Measurements from ENCODE around the gene VWCE. TPM values are rescaled to one million over a fixed set of nuclear protein-coding genes. Genes with fewer than 3 reads are reported as not detected.
A peak's percentile ranks its signal among the peaks of the same experiment; 100 is the strongest.

Gene VWCE, protein sequence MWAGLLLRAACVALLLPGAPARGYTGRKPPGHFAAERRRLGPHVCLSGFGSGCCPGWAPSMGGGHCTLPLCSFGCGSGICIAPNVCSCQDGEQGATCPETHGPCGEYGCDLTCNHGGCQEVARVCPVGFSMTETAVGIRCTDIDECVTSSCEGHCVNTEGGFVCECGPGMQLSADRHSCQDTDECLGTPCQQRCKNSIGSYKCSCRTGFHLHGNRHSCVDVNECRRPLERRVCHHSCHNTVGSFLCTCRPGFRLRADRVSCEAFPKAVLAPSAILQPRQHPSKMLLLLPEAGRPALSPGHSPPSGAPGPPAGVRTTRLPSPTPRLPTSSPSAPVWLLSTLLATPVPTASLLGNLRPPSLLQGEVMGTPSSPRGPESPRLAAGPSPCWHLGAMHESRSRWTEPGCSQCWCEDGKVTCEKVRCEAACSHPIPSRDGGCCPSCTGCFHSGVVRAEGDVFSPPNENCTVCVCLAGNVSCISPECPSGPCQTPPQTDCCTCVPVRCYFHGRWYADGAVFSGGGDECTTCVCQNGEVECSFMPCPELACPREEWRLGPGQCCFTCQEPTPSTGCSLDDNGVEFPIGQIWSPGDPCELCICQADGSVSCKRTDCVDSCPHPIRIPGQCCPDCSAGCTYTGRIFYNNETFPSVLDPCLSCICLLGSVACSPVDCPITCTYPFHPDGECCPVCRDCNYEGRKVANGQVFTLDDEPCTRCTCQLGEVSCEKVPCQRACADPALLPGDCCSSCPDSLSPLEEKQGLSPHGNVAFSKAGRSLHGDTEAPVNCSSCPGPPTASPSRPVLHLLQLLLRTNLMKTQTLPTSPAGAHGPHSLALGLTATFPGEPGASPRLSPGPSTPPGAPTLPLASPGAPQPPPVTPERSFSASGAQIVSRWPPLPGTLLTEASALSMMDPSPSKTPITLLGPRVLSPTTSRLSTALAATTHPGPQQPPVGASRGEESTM
- total RNA-seq, result 7.7 TPM
- long read RNA-seq, partial matches to known transcripts, result 0 of 3 reads
- long read RNA-seq, other reads (novel, unspliced or antisense), result 2 of 3 reads

GRCh38 chr11:61294717-61295595 lies at the start of gene VWCE:
VWCE (minus strand) TSS chr11:61295316; CDS start chr11:61295037, 279 bp downstream.
- no peak for DNase-seq (ENCODE audit: low spot score)

- no peak for DNase-seq (ENCODE audit: low spot score)
Observed at GRCh38 chr11:61343792-61344745, 49.0 kb upstream of the VWCE start.

DNA sequence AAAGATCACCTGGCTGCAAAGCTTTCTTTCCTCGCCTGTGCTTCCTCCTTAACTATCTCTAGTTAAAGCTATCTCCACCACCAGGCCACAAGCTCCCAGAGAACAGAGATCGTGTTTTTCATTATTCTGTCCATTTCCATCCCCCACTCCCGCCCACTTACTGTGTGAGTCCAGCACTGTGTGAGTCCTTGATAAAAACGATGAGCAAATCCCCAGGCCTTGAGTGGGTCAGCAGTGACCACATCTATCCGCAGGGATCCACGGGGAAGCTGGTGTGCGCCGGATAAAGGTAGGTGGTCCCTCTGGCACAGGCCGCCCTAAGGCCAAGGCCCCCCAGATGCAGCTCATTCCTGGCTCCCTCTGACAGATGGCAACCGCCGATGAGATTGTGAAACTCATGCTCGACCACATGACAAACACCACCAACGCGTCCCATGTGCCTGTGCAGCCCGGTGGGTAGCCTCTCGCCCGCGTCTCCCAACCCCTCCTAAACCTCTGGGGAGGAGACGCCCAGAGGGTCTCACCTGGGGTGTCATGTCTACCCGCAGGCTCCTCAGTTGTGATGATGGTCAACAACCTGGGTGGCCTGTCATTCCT lies 47.2 kb upstream of the VWCE start:
- DNase-seq (ENCODE audit: low spot score), result no peak

GRCh38 chr11:61341706-61342105 lies 46.6 kb upstream of the VWCE start:
- no peak for DNase-seq (ENCODE audit: low spot score)

GRCh38 chr11:61340979-61341378 lies 45.9 kb upstream of the VWCE start:
- DNase-seq (ENCODE audit: low spot score), result no peak

DNA sequence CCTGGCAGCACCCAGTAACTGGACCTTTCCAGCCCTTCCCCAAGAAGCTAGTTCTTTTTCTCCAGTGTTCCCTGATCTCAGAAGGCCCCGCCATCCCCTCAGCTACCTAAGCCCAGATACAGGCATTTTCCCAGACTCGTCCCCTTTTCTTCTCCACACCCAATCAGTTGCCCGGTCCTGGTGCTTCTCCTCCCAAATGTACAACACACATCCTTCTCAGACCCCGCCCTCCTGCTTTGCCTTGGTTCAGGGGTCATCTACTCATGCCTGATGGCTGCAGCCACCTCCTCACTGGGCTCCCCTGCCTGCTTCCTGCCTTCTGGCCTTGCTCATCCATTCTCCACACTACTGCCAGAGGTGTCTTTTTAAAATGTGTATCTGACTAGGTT lies 44.4 kb upstream of the VWCE start:
- no peak for DNase-seq (ENCODE audit: low spot score)

DNA sequence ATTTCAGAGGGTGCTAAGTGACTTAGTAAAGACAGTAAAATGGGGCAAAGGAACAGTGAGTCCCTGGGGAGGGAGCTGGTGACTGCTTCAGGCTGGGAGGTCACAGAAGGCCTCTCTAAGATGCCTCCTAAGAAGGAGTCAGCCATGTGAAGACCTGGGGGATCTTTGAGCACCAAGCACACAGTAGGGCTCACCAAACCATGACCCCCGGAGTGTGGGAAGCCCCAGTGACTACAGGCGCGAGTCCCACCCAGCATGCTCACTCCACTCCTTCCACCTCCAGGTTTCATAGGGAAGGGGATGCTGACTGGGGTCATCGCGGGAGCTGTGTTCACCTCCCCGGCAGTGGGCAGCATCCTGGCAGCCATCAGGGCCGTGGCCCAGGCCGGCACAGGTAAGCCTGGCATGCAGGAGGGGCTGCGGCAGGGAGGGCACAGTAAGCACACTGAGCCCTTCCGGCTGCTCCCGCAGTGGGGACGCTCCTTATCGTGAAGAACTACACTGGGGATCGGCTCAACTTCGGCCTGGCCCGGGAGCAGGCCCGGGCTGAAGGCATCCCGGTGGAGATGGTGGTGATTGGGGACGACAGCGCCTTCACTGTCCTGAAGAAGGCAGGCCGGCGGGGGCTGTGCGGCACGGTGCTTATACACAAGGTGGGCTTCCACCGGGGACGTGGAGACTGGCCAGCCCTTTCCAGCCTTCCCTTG lies 43.8 kb upstream of the VWCE start:
- DNase-seq (ENCODE audit: low spot score), result no peak

GRCh38 chr11:61337706-61338470 lies 42.8 kb upstream of the VWCE start:
- DNase-seq (ENCODE audit: low spot score), result no peak

- peak; percentile 93 for DNase-seq (ENCODE audit: low spot score)
Observed at GRCh38 chr11:61336171-61336935, 41.2 kb upstream of the VWCE start.

DNA sequence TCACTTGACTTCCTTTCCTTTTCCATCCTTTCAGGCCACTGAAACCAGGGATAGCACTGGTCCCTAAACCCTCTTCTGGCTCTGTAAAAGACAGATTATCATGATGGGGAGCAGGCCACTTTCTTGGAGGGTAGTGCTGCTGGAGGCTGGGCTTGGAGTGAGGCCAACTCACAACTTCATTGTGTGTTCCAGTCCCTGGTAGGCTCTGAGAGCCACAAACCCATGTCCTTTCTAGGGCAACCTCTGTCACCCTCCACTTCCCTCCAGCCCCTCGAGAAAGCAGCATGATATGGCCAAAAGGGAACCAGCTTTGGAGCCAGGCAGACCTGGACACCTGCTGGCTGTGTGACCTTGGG lies 40.2 kb upstream of the VWCE start:
- DNase-seq (ENCODE audit: low spot score), result no peak

DNA sequence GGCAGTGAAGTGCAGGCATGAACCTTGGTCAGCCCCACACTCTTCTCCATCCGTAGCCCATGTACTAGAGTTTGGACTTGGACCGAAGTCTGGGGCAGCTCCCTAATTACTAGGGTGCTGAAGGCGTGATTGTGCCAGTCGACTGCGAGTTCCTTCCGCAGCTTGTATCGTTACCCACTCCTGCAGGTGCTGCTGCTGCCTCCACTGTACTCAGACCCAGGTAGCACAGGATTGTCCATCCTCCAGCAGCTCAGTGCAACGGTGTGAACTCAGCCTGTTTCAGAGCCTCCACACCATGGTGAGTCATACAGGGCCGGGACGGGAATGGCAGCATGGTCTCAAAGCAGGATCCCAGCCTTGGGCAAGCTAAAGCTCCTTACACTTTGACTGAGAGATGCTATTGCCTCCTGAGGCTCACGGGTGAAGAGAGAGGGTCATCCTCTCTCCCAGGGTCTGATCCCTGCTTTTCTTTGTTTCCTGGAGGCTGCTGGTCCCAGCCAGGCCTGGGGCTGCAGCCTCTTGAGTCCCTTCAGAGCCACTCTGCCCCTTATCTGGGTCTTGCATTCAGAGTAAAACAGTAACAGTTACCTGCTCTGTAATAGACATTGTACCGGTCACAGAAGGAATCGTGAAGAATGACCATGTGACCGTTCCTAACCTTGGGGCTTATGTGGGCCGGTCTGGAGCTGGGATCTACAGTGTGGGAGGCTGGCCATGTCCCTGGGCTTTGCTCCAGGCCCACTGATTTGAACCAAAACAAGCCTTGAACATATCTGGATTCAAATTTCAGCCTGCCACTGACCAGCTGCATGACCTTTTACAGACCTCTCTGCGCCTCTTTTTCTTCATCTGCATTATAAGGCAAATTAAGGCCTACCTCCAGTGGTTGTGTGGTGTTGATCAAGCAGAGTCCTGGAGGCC lies 39.6 kb upstream of the VWCE start:
- DNase-seq (ENCODE audit: low spot score), result no peak

- no peak for DNase-seq (ENCODE audit: low spot score)
Observed at GRCh38 chr11:61333550-61334433, 38.7 kb upstream of the VWCE start.

GRCh38 chr11:61332797-61333549 lies 37.9 kb upstream of the VWCE start, which contains the start of the genes DDB1 and TKFC:
DDB1 (minus strand) TSS chr11:61333105; CDS start chr11:61332968, 137 bp downstream.
TKFC (plus strand) TSS chr11:61333228; CDS start chr11:61334729, 1,501 bp downstream.
- peak; percentile 98 for DNase-seq (ENCODE audit: low spot score)

DNA sequence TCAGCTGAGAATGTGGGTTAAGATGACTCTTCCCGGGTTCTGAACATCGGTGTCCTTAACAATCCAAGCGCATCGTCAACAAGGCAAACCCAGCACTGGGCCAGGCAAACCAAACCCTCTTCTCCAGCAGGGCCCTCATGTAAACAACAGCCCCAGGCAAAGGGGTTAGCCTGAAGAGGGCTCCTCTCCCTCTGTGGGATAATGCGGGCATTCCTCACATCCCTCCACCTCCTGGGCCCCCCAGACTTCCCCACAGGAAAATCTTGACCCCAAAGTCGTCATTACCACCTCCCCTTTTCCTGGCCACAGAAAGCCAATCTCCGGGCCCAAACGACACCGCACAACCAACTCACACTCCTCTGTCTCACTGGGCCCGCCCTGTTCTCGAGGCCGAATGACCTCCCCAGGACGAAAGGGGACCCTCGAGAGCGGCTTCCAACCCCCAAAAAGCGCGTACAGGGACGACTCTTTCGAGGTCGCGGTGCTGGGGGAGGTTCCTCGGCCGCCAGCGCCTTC lies 37.2 kb upstream of the VWCE start:
- no peak for DNase-seq (ENCODE audit: low spot score)
